HepG2 (cell line): ENCODE data around the gene GHRH. TPM values are rescaled to one million over a fixed set of nuclear protein-coding genes. Genes with fewer than 3 reads are reported as not detected.

Experiments used
- GZF1 ChIP-seq: sonication (generic); formaldehyde crosslinking; IDR thresholded peaks from 2 replicates; pipeline ENCODE4 v1.5.1; 2020; ENCODE audit warnings: mild to moderate bottlenecking, missing genetic modification reagents
- HMGA1 ChIP-seq: sonication (generic); formaldehyde crosslinking; conservative IDR thresholded peaks from 2 replicates; pipeline ENCODE4 v1.4.0; 2020; ENCODE audit warnings: missing genetic modification reagents
- KDM4B ChIP-seq: sonication (generic); formaldehyde crosslinking; IDR thresholded peaks from 2 replicates; pipeline ENCODE4 v1.4.0; 2020; ENCODE audit warnings: missing genetic modification reagents
- MTA3 ChIP-seq: sonication (generic); formaldehyde crosslinking; IDR thresholded peaks from 2 replicates; pipeline ENCODE4 v1.4.0; 2020; ENCODE audit warnings: missing genetic modification reagents
- MTERF4 ChIP-seq: sonication (generic); formaldehyde crosslinking; IDR thresholded peaks from 2 replicates; pipeline ENCODE4 v1.8.0; 2023; ENCODE audit warnings: mild to moderate bottlenecking, missing genetic modification reagents
- SMC3 ChIP-seq: IDR thresholded peaks from 2 replicates; pipeline ENCODE4 v1.6.1; 2011; ENCODE audit warnings: low read length, improper control_type of control experiment
- SOX13 ChIP-seq, 3 experiments: fragments of 450-650 bp in 1 of 3; sonication (generic) in 1 of 3; formaldehyde crosslinking in 1 of 3; IDR thresholded peaks in 2 of 3; conservative IDR thresholded peaks in 1 of 3; 2 replicates each; pipeline versions ENCODE4 v1.5.0 to v1.6.1; 2016 to 2020; ENCODE audit warnings: antibody characterized with exemption in 1 of 3, mild to moderate bottlenecking in 1 of 3, missing compliant biosample characterization in 1 of 3, missing genetic modification reagents in 1 of 3, moderate library complexity in 1 of 3
- ZBTB4 ChIP-seq: sonication (generic); formaldehyde crosslinking; IDR thresholded peaks from 2 replicates; pipeline ENCODE4 v1.4.0; 2020; ENCODE audit warnings: missing genetic modification reagents, mild to moderate bottlenecking, borderline replicate concordance
- ZBTB40 ChIP-seq, 2 experiments: fragments of 450-650 bp in 1 of 2; sonication (generic) in 1 of 2; formaldehyde crosslinking in 1 of 2; IDR thresholded peaks; 2 replicates each; pipeline versions ENCODE4 v1.6.1 to v1.8.0; 2016 to 2022; ENCODE audit warnings: antibody characterized with exemption in 1 of 2, mild to moderate bottlenecking in 1 of 2, missing genetic modification reagents in 1 of 2
- ZNF569 ChIP-seq: sonication (generic); formaldehyde crosslinking; IDR thresholded peaks from 2 replicates; pipeline ENCODE4 v1.5.0; 2020; ENCODE audit warnings: mild to moderate bottlenecking, missing genetic modification reagents, moderate library complexity, borderline replicate concordance
- ZNF605 ChIP-seq: sonication (generic); formaldehyde crosslinking; IDR thresholded peaks from 2 replicates; pipeline ENCODE4 v1.8.0; 2022; ENCODE audit warnings: mild to moderate bottlenecking, missing genetic modification reagents
- ZNF619 ChIP-seq: sonication (generic); formaldehyde crosslinking; IDR thresholded peaks from 2 replicates; pipeline ENCODE4 v1.4.0; 2020; ENCODE audit warnings: mild to moderate bottlenecking, missing genetic modification reagents
- polyA plus RNA-seq, 8 experiments: library from polyadenylated mRNA; depleted of rRNA in 3 of 8; stranded (reverse) in 7 of 8; unstranded in 1 of 8; fragments of >200 nt; fragmentation: Illumina TruSeq in 4 of 8; extraction: Trizol in 4 of 8; gene quantifications; 2 replicates each; pipeline versions ENCODE4 v1.2.1 to v1.2.3, GENCODE V29; 2011 to 2016; ENCODE audit warnings: low read depth in 4 of 8, missing spikeins in 1 of 8, mixed read lengths in 1 of 8; ENCODE audit not compliant: insufficient read depth in 1 of 8
- total RNA-seq, 5 experiments: library from RNA; depleted of rRNA; stranded (reverse); fragments of >200 nt; fragmentation: Illumina TruSeq; extraction: Trizol; gene quantifications; 2 replicates each; pipeline ENCODE4 v1.2.3, GENCODE V29; 2016; ENCODE audit warnings: low read depth in 1 of 5
- TF ChIP-seq, protein P1 (sequence below): sonication (generic); formaldehyde crosslinking; IDR thresholded peaks from 2 replicates; pipeline ENCODE4 v1.5.0; 2020; ENCODE audit warnings: missing genetic modification reagents

Gene GHRH
- total and polyA plus RNA-seq, 2 of the 13 experiments (the other 11 are each of a cell fraction or from before 2014, with no cell fraction given), result not detected

- TF ChIP-seq SOX13 (IDR thresholded peaks at IDR 0.05) (no peak), SOX13 (CRISPR knock-in tag; conservative IDR thresholded peaks at IDR 0.05 in 1 of 2, IDR thresholded peaks at IDR 0.05 in 1 of 2) (no peak), GZF1 (CRISPR knock-in tag) (0 out of 2 replicates have a peak, but pooled peaks have one; percentile 29), ZBTB40 (IDR thresholded peaks at IDR 0.05) (no peak), ZBTB40 (CRISPR knock-in tag; IDR thresholded peaks at IDR 0.05) (no peak), ZNF569 (CRISPR knock-in tag) (no peak), MTA3 (CRISPR knock-in tag) (no peak), SMC3 (peak; percentile 40; the same call in 1 of the 2 replicates), HMGA1 (CRISPR knock-in tag) (no peak), MTERF4 (CRISPR knock-in tag) (no peak), ZBTB4 (CRISPR knock-in tag) (no peak; the same call in 1 of the 2 replicates), ZNF619 (CRISPR knock-in tag) (peak; percentile 80; the same call in 1 of the 2 replicates), KDM4B (CRISPR knock-in tag) (no peak), ZNF605 (CRISPR knock-in tag) (0 out of 2 replicates have a peak, but pooled peaks have one; percentile 54)
- TF ChIP-seq, protein P1, sequence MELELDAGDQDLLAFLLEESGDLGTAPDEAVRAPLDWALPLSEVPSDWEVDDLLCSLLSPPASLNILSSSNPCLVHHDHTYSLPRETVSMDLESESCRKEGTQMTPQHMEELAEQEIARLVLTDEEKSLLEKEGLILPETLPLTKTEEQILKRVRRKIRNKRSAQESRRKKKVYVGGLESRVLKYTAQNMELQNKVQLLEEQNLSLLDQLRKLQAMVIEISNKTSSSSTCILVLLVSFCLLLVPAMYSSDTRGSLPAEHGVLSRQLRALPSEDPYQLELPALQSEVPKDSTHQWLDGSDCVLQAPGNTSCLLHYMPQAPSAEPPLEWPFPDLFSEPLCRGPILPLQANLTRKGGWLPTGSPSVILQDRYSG (CRISPR knock-in tag), result no peak
These were observed 15.1 kb upstream of the GHRH start (continued) for GRCh38 chr20:37276494-37277252.
